ENCODE measurements around the gene PRKAG2. TPM values are rescaled to one million over a fixed set of nuclear protein-coding genes. Genes with fewer than 3 reads are reported as not detected.

PRKAG2 gene
- total and polyA plus RNA-seq, 2 of the 8 experiments (the other 6 are each of a cell fraction or from before 2014, with no cell fraction given) = 7.5 to 18.1 TPM

DNA sequence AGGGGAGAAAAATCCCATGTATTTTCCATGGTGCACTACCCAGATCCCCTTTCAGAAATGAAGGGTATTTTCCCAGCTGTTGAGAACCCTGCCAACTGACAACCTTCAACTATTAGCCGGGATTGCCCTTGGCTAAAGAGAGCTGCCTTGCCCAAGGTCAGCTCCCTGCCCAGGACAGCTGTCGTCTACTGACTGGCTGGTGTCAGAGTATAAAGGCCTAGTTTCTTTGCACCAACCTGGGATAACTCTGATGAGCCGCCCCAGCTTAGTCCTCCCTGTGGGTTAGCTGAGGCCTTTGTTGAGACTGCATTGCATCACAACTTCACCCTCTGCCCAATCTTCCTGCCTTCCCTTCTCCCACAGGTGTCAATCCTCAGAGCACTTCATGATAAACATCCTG, 210.0 kb downstream of the PRKAG2 start (continued):
- no peak for TF ChIP-seq ATF2 (IDR thresholded peaks at IDR 0.05; ENCODE audit: low read length)
- no peak for TF ChIP-seq ASH2L (IDR thresholded peaks at IDR 0.05; ENCODE audit: low read length)
- TF ChIP-seq NANOG (IDR thresholded peaks at IDR 0.05; ENCODE audit: insufficient read depth, low read depth, low read length, poor library complexity, severe bottlenecking) = no peak
- no peak for TF ChIP-seq POLR2A (IDR thresholded peaks at IDR 0.05; ENCODE audit: control extremely low read depth in 1 of 2, low read depth in 2 of 2, low read length in 2 of 2)
- no peak for TF ChIP-seq ATF3 (IDR thresholded peaks at IDR 0.05; ENCODE audit: insufficient read depth, low read depth, low read length)
- no peak for TF ChIP-seq JUND (IDR thresholded peaks at IDR 0.05; ENCODE audit: low read length)
- no peak for TF ChIP-seq CEBPB (IDR thresholded peaks at IDR 0.05; ENCODE audit: low read depth, low read length)
- TF ChIP-seq GTF2F1 (IDR thresholded peaks at IDR 0.05; ENCODE audit: borderline replicate concordance, low read depth, low read length) = no peak

Data from H1 (cell line).